OCI-LY3 (cell line): ENCODE data around the gene GCSAM.

Experiments used
- H2AFZ ChIP-seq: fragments of 200-600, 300-600 bp; shearing (Covaris generic); 2 replicates; pipeline ENCODE4 v1.6.0; 2014; ENCODE audit warnings: antibody characterized with exemption, low read depth, low read length
- H3K27ac ChIP-seq: fragments of 200-600, 300-600 bp; sonication (generic); 2 replicates; pipeline ENCODE4 v1.5.1; 2014; ENCODE audit warnings: mild to moderate bottlenecking, low read length, moderate library complexity, mixed read lengths
- H3K27me3 ChIP-seq: fragments of 200-600, 300-600 bp; sonication (generic); 2 replicates; pipeline ENCODE4 v1.6.1; 2014; ENCODE audit warnings: low read depth, low read length, mixed read lengths
- H3K36me3 ChIP-seq: fragments of 200-600, 300-600 bp; sonication (generic); replicated peaks from 2 replicates; pipeline ENCODE3; 2014; ENCODE audit warnings: low read depth, low read length, mixed read lengths
- H3K4me1 ChIP-seq: fragments of 300-600, 200-600 bp; sonication (generic); 2 replicates; pipeline ENCODE4 v1.6.1; 2014; ENCODE audit warnings: low read length, mixed read lengths
- H3K4me2 ChIP-seq: fragments of 200-600, 300-600 bp; sonication (generic); 2 replicates; pipeline ENCODE4 v1.6.1; 2014; ENCODE audit warnings: low read length, mixed read lengths
- H3K4me3 ChIP-seq: fragments of 300-600, 200-600 bp; sonication (generic); 2 replicates; pipeline ENCODE4 v1.5.1; 2014; ENCODE audit warnings: antibody characterized with exemption, mild to moderate bottlenecking, low read length, moderate library complexity
- H3K79me2 ChIP-seq: fragments of 300-600, 200-600 bp; shearing (Covaris generic); 2 replicates; pipeline ENCODE4 v1.6.1; 2014; ENCODE audit warnings: mild to moderate bottlenecking, low read length, mixed read lengths
- H3K9ac ChIP-seq: fragments of 300-600, 200-600 bp; shearing (Covaris generic); 2 replicates; pipeline ENCODE4 v1.6.0; 2014; ENCODE audit warnings: mild to moderate bottlenecking, low read length, moderate library complexity
- H3K9me3 ChIP-seq: fragments of 200-600, 300-600 bp; shearing (Covaris generic); 2 replicates; pipeline ENCODE4 v1.6.1; 2014; ENCODE audit warnings: low read length, mixed read lengths; ENCODE audit not compliant: insufficient read depth
- H4K20me1 ChIP-seq: fragments of 200-600, 300-600 bp; sonication (generic); 2 replicates; pipeline ENCODE4 v1.6.1; 2016; ENCODE audit warnings: low read length, mixed read lengths; ENCODE audit not compliant: insufficient read depth
- CTCF ChIP-seq: fragments of 200-600, 300-600 bp; sonication (generic); IDR thresholded peaks from 2 replicates; pipeline ENCODE4 v1.5.1; 2014; ENCODE audit warnings: antibody characterized with exemption, low read length, low read depth
- EZH2phosphoT487 ChIP-seq: fragments of 200-600 bp; shearing (Covaris generic); IDR thresholded peaks from 2 replicates; pipeline ENCODE4 v1.6.1; 2018; ENCODE audit warnings: antibody characterized with exemption, mixed run types, low read depth

GCSAM gene

GRCh38 chr3:112170046-112170445 lies 37.0 kb upstream of the GCSAM start:
- Histone ChIP-seq H3K4me1 (peaks cover 7% of the 10 kb centered on the region), H3K36me3 (no peaks in the 10 kb centered on the region), H3K9me3 (no peaks in the 10 kb centered on the region), H3K4me2 (no peak overlapping the region), H3K9ac (no peak overlapping the region), H3K79me2 (no peaks in the 10 kb centered on the region), H3K27me3 (no peaks in the 10 kb centered on the region), H3K4me3 (no peak overlapping the region), H2AFZ (no peak overlapping the region), H3K27ac (no peak overlapping the region), H4K20me1 (no peaks in the 10 kb centered on the region)
- TF ChIP-seq EZH2phosphoT487 (no peak), CTCF (no peak)

- no peaks in the 10 kb centered on the region for H3K79me2 ChIP-seq
- H2AFZ ChIP-seq, result no peak overlapping the region
- no peaks in the 10 kb centered on the region for H3K36me3 ChIP-seq
- no peak for TF ChIP-seq CTCF
- TF ChIP-seq EZH2phosphoT487, result no peak
- H4K20me1 ChIP-seq, result no peaks in the 10 kb centered on the region
- no peaks in the 10 kb centered on the region for H3K9me3 ChIP-seq
- H3K9ac ChIP-seq, result no peak overlapping the region
- 0 out of 2 replicates have a peak overlapping the region, but pooled peaks have one; percentile 3 for H3K4me2 ChIP-seq
- H3K4me3 ChIP-seq, result no peak overlapping the region
- H3K4me1 ChIP-seq, result peaks cover 7% of the 10 kb centered on the region
- H3K27me3 ChIP-seq, result no peaks in the 10 kb centered on the region
- H3K27ac ChIP-seq, result no peak overlapping the region
These were observed 34.7 kb upstream of the GCSAM start for GRCh38 chr3:112167758-112168157.

- Histone ChIP-seq H3K27ac (no peak overlapping the region), H3K4me2 (no peak overlapping the region)
- TF ChIP-seq CTCF, result no peak
- TF ChIP-seq EZH2phosphoT487, result no peak
These were observed 16.1 kb upstream of the GCSAM start for GRCh38 chr3:112149136-112149535.

GRCh38 chr3:112143689-112144088 lies 10.6 kb upstream of the GCSAM start:
- Histone ChIP-seq H3K4me1 (no peaks in the 10 kb centered on the region), H3K4me2 (no peak overlapping the region), H3K79me2 (no peaks in the 10 kb centered on the region), H3K9me3 (0 out of 2 replicates have a peak, but pooled peaks cover 16% of the 10 kb centered on the region), H3K9ac (no peak overlapping the region), H4K20me1 (no peaks in the 10 kb centered on the region), H3K36me3 (no peaks in the 10 kb centered on the region), H2AFZ (no peak overlapping the region), H3K4me3 (no peak overlapping the region), H3K27ac (no peak overlapping the region), H3K27me3 (peaks cover 4% of the 10 kb centered on the region; the same call in 1 of the 2 replicates)
- no peak for TF ChIP-seq EZH2phosphoT487
- no peak for TF ChIP-seq CTCF

More at GRCh38 chr3:112149136-112149535, 16.1 kb upstream of the GCSAM start:
- no peaks in the 10 kb centered on the region for H4K20me1 ChIP-seq
- H3K9me3 ChIP-seq, result 0 out of 2 replicates have a peak, but pooled peaks cover 16% of the 10 kb centered on the region
- H3K27me3 ChIP-seq, result no peaks in the 10 kb centered on the region
- no peak overlapping the region for H3K9ac ChIP-seq
- H3K79me2 ChIP-seq, result no peaks in the 10 kb centered on the region
- H2AFZ ChIP-seq, result no peak overlapping the region
- H3K4me1 ChIP-seq, result no peaks in the 10 kb centered on the region
- no peaks in the 10 kb centered on the region for H3K36me3 ChIP-seq
- H3K4me3 ChIP-seq, result no peak overlapping the region
